HG03342 (cell line): ENCODE data around the gene JMY.

Source experiments
- ATAC-seq: cut with Tn5 transposase; IDR thresholded peaks from one replicate; pipeline ENCODE4 v1.9.1; 2021; ENCODE audit warnings: mild to moderate bottlenecking, moderate library complexity; ENCODE audit not compliant: unreplicated experiment

The JMY gene

DNA sequence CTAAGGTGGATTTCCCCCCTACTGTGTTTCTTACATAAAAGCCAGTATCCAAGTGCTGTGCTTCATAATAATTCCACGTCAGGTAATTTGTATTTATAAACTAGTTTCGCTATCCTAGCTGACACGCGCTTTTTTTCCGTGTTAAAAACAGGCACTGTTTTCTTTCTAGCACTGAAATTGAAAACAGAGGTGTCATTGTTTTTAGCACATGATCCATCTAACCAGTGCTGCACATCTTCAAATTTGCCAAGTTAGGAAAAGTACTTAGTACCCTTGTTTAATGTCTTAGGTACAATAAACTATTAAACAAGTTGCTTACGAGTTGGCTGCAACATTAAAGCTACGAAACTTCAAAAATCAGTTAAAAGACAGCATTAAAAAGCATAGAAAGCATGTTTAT is 49.9 kb downstream of the JMY start:
- ATAC-seq = no peak

DNA sequence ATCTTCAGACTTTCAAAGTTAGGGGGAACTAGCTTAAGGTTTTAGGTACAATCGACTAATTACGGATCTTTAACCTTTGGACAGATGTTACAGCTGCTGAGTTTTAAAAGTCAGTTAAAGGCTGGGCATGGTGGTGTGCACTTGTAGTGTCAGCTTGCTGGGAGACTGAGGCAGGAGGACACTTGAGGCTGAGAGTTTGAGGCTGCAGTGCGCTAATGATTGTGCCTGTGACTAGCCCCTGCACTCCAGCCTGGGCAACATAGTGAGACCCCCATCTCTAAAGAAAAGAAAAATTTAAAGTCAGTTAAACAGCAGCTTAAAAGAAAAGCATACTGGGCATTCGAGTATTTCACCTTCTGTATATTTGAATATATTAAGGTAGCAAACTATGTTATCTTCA is 51.4 kb downstream of the JMY start:
- ATAC-seq = no peak

- no peak for ATAC-seq
Measured at GRCh38 chr5:79287907-79288306, 52.0 kb downstream of the JMY start.

DNA sequence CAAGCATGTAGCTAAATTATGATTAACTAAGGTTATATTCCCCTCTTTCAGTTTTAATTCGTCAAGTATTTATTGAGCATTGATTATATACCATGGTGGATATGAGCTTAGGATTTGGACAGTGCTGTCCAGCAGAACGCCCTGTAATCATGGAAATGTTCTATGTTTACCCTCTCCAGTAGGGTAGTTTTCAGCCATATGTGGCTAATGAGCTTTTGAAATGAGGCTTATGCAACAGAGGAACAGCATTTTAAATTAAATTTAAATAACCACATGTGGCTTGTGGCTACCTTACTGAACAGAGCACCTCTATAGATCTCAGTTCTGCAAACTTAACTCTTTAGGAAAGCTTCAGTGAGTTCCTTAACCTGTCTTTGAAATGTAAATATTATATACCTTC is 59.1 kb downstream of the JMY start:
- no peak for ATAC-seq

GRCh38 chr5:79297661-79298060 is 61.7 kb downstream of the JMY start:
- ATAC-seq = no peak

DNA sequence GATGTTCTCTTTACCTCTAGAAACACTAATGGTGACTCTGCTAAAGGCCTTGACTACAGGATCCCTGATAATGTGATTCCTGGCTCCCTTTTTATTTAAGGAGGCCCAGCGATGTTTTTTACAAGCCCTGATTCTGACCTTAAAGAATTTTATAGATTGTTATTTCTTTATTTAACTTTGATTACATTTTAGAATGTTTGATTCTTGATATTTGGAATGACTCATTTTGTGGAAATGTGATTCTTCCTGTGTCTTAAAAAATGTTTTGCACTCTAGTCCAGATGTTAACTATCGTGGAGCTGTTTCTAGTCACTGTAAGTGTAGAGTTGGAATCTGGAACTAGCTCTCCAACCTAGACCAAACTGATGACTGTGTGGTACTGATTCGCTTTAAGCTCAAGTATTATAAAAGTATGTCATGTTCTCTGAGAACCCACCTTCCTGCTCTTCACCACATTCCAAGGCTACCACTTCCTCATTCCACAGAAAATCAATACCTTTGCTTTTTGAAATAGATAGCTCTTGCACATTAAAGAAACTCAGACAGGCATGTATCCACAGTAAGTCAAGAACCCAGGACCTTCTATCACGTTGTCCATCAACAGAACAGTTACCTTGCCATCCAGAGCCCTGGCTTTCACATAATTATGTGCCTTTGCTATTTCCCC is 65.2 kb downstream of the JMY start:
- no peak for ATAC-seq

DNA sequence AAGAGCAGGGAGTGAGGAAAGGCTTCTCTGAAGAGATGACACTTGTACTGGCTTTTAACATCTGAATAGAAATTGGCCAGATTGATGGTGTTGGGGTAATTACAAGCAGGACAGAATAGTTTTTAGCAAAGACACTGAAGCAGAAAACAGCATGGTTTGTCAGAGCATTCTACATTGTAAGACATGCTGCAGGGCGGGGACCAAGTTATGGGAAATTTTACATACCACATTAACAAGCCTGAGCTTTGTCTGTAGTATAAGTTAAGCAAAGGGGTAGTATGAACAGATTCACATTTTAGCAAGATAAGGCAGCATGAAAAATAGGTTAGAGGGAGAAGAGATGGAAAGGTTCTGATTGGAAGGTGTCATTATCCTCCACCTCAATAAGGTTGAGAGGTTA is 66.5 kb downstream of the JMY start:
- ATAC-seq = no peak

- ATAC-seq = no peak
Measured at GRCh38 chr5:79305706-79306105, 69.8 kb downstream of the JMY start.

GRCh38 chr5:79318935-79319614 is 83.1 kb downstream of the JMY start:
- no peak for ATAC-seq

DNA sequence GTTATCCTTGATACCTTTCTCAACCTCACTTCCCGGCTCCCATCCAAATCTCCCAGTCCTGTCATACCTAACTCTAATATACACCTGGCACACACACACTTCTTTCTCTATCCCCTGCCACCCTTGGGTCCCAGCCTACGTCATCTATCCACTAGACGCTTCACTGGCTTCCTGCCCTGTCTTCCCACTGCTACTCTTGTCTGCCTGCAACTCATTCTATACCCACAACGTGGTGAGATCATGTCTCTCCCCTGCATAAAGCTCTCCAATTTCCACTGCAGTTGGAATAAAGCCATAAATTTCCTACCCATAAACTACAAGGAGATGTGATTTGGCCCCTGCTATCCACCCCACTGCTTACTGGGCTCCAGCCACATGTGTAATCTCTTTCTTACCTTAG is 93.5 kb downstream of the JMY start:
- ATAC-seq = no peak

- no peak for ATAC-seq
Measured at GRCh38 chr5:79330071-79330470, 94.1 kb downstream of the JMY start.

DNA sequence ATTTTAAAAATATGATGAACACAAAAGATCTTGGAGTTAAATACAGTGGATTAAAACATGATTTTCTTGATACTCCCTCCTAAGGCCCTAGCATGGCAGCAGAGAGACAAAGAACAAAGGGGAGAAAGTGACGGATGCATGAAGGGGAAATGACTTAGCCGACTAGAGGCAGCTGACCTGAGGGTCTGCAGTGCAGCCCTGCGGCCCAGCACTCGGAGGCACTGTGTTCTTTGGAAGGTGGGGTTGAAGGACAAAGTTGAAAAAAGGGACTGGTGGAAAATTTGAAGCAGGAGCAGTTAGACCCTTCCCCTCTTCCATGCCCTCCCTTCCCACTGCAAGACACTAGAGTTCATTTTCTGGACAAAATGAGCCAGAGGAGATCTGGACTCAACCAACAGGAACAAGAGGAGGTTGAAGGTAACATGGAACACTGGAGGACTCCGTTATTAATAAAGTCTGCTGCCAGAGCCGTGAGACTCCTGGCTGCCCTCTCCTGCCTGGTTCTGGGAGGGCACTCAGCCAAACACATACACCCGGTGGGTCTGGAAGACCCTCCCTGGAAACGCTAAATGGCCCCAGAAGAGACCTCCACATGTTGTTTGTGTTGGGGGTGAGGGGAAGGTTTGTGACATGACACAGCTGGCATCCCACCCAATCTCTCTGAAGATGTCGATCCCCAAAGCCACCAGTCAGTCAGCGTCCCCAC is 98.1 kb downstream of the JMY start:
- no peak for ATAC-seq

DNA sequence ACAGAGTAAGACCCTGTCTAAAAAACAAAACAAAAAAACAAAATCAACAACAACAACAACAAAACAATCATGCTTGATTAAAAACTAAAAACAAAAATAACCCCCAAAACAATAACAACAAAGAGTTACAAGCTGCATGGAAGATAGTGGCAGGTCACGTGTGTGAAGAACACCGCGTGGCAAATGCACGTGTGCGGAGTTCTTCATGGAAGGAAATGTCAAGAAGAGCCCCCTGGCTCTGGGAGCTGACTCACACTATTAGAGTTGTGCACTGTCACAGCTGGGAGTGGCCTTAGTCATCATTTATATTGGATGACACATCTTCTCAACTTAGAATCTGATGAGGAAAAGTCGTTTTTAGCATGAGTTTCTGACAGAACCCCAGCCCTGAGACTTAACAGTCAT is 110.5 kb downstream of the JMY start:
- no peak for ATAC-seq

DNA sequence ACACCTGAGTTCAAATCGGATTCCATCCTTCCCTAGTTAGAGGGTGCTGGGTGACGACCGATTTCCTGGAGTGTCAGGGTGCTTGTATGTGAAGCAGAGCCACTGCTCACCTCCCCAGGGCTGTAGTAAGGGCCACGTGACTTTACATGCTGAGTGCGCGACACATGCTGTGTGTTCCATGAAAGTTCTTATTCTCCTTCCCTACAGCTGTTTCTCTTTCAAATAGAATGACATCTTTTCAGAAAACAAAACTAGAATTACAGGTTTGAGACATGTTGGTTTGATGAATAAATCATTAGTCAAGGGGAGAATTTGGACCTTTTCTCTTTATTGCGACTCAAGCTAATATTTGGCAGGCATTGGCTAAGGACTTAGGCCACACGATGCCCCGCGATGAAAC is 113.1 kb downstream of the JMY start:
- no peak for ATAC-seq

DNA sequence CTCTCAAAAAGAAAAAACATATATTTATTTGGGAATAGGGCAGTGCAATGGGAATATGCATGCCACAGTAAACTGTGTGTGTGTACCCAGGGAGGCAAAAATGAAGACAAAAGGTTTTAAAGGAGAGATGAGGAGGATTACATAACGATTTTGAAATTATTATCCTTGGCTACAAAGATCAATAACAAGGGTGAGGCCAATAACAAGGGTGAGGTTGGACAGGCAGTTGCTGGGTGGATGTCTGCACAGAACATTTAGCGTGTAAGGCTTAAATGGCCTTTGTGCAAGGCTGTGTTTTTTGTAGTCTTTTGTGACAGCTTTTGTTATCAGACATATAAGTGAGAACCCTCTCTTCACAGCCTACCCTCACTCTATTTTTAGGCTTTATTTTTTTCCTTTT is 114.0 kb downstream of the JMY start:
- no peak for ATAC-seq

DNA sequence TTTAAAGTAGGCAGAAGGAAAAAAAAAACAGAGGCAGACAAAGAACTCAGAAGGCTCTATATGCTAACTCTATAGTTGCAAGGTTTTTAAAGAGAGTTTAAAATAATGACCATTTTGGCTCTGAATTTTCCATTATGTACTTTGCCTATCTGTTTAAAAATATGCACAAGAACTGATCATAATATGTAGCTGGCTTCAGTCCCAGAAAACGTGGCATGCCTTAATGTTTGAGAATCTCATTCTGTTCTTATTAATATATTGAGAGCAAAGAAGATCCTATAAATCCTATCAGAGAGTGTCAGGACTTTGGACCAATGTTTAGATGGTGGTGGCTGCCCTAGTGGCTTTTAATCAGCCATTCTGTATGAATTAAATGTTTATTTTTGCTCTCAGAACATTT is 121.5 kb downstream of the JMY start:
- no peak for ATAC-seq
